Prostate gland (tissue), 2 donors: ENCODE data around the gene TREML1.

Source experiments
- POLR2A ChIP-seq: fragments of 450-650 bp; IDR thresholded peaks from one replicate; pipeline ENCODE4 v1.6.1; 2016; ENCODE audit warnings: antibody characterized with exemption, mild to moderate bottlenecking
- POLR2AphosphoS5 ChIP-seq: sonication (generic); formaldehyde crosslinking; IDR thresholded peaks from one replicate; pipeline ENCODE4 v1.6.1; 2017; ENCODE audit warnings: antibody characterized with exemption
- TF ChIP-seq, protein P1 (sequence below), 4 experiments: fragments of 200-600 bp in 2 of 4; fragments of 450-650 bp in 2 of 4; sonication (generic) in 2 of 4; IDR thresholded peaks; 1 replicate in 3 of 4; 2 replicates in 1 of 4; pipeline ENCODE4 v1.5.1; 2016 to 2019; ENCODE audit warnings: antibody characterized with exemption in 4 of 4, mild to moderate bottlenecking in 2 of 4, moderate library complexity in 2 of 4

DNA sequence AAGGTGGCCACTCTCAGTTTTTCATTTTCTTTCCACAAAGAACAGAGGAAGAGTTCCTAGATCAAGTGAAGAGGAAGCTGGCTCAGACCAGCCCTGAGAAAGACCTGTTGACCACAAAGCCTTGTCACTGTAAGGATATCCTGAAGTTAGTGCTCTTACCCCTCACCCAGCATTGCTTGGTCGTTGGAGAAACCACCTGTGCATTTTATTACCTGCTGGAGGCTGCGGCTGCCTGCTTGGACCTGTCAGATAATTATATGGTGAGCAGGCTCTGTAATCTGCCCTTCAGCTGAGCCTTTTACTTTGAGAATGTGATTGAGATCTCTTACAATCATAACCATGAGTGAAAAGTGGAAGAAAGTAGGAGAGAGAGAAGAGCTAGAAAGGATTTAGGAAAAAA is 21.9 kb downstream of the TREML1 start:
- TF ChIP-seq, protein P1, sequence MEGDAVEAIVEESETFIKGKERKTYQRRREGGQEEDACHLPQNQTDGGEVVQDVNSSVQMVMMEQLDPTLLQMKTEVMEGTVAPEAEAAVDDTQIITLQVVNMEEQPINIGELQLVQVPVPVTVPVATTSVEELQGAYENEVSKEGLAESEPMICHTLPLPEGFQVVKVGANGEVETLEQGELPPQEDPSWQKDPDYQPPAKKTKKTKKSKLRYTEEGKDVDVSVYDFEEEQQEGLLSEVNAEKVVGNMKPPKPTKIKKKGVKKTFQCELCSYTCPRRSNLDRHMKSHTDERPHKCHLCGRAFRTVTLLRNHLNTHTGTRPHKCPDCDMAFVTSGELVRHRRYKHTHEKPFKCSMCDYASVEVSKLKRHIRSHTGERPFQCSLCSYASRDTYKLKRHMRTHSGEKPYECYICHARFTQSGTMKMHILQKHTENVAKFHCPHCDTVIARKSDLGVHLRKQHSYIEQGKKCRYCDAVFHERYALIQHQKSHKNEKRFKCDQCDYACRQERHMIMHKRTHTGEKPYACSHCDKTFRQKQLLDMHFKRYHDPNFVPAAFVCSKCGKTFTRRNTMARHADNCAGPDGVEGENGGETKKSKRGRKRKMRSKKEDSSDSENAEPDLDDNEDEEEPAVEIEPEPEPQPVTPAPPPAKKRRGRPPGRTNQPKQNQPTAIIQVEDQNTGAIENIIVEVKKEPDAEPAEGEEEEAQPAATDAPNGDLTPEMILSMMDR (IDR thresholded peaks at IDR 0.05): no peak
- no peak for TF ChIP-seq POLR2A
- no peak for TF ChIP-seq POLR2AphosphoS5
